ENCODE measurements around the gene LRP2. TPM values are rescaled to one million over a fixed set of nuclear protein-coding genes. Genes with fewer than 3 reads are reported as not detected.

The LRP2 gene
- total and polyA plus RNA-seq, 4 donors, result 0.19 to 5.7 (median 0.40) TPM

GRCh38 chr2:169384816-169385215 lies 22.5 kb upstream of the LRP2 start:
- no peak overlapping the region for H3K27ac ChIP-seq (ENCODE audit: low read depth in 1 of 2, low read length in 2 of 2)
- no peaks in the 10 kb centered on the region for H3K27me3 ChIP-seq (ENCODE audit: control insufficient read depth in 4 of 4, insufficient read depth in 4 of 4, low read length in 3 of 4)
- DNase-seq (ENCODE audit: low spot score), result no peak
- no peaks in the 10 kb centered on the region for H3K36me3 ChIP-seq (ENCODE audit: control insufficient read depth in 4 of 4, insufficient read depth in 3 of 4, low read depth in 1 of 4, low read length in 3 of 4)
- H3K9ac ChIP-seq (ENCODE audit: low read depth in 1 of 2, low read length in 2 of 2), result no peak overlapping the region
- peaks cover 0 to 14% (median 10%) of the 10 kb centered on the region in 4 donors for H3K4me1 ChIP-seq (ENCODE audit: control insufficient read depth in 4 of 4, insufficient read depth in 4 of 4, low read length in 3 of 4)
- WGBS, result 96% methylated on average over 6 of the region's 6 CpGs
- TF ChIP-seq RXRA (IDR thresholded peaks at IDR 0.05), result no peak
- no peak for TF ChIP-seq CTCF (IDR thresholded peaks at IDR 0.05; ENCODE audit: low read depth, low read length, missing input control)
- TF ChIP-seq HNF4G (IDR thresholded peaks at IDR 0.05), result no peak
- no peak for TF ChIP-seq TAF1 (conservative IDR thresholded peaks at IDR 0.05)
- no peak for TF ChIP-seq NR2F2 (IDR thresholded peaks at IDR 0.05)
- no peak for TF ChIP-seq ZBTB33 (IDR thresholded peaks at IDR 0.05)
- TF ChIP-seq YY1 (IDR thresholded peaks at IDR 0.05), result no peak
- TF ChIP-seq EGR1 (IDR thresholded peaks at IDR 0.05; ENCODE audit: low read depth in 2 of 2), result no peak
- no peak for TF ChIP-seq FOXA1 (IDR thresholded peaks at IDR 0.05)
- H3K9me3 ChIP-seq (ENCODE audit: control insufficient read depth in 4 of 4, low read length in 3 of 4), result no peaks in the 10 kb centered on the region
- no peak overlapping the region for H3K4me3 ChIP-seq (ENCODE audit: low read depth in 1 of 3, low read length in 3 of 3)

GRCh38 chr2:169372561-169372960 lies 10.2 kb upstream of the LRP2 start:
- H3K4me1 ChIP-seq (ENCODE audit: control insufficient read depth in 4 of 4, insufficient read depth in 4 of 4, low read length in 3 of 4), result no peaks in the 10 kb centered on the region
- no peak overlapping the region for H3K4me3 ChIP-seq (ENCODE audit: low read depth in 1 of 3, low read length in 3 of 3)
- H3K9me3 ChIP-seq (ENCODE audit: control insufficient read depth in 4 of 4, low read length in 3 of 4), result no peaks in the 10 kb centered on the region
- TF ChIP-seq NR2F2 (IDR thresholded peaks at IDR 0.05) (no peak), MAX (IDR thresholded peaks at IDR 0.05) (no peak), FOXA1 (IDR thresholded peaks at IDR 0.05) (no peak), RAD21 (IDR thresholded peaks at IDR 0.05) (no peak), CTCF (IDR thresholded peaks at IDR 0.05; ENCODE audit: low read depth, low read length, missing input control) (no peak), RXRA (IDR thresholded peaks at IDR 0.05) (no peak), ATF3 (IDR thresholded peaks at IDR 0.05) (no peak), ZBTB33 (IDR thresholded peaks at IDR 0.05) (no peak), GABPA (IDR thresholded peaks at IDR 0.05 in 1 of 2, conservative IDR thresholded peaks at IDR 0.05 in 1 of 2) (no peak), SP1 (IDR thresholded peaks at IDR 0.05) (no peak), REST (IDR thresholded peaks at IDR 0.05) (no peak), JUND (IDR thresholded peaks at IDR 0.05) (no peak), YY1 (IDR thresholded peaks at IDR 0.05) (no peak), HNF4G (IDR thresholded peaks at IDR 0.05) (no peak)
- H3K27me3 ChIP-seq (ENCODE audit: control insufficient read depth in 4 of 4, insufficient read depth in 4 of 4, low read length in 3 of 4), result no peaks in the 10 kb centered on the region
- no peaks in the 10 kb centered on the region for H3K36me3 ChIP-seq (ENCODE audit: control insufficient read depth in 4 of 4, insufficient read depth in 3 of 4, low read depth in 1 of 4, low read length in 3 of 4)
- no peak overlapping the region for H3K9ac ChIP-seq (ENCODE audit: low read depth in 1 of 2, low read length in 2 of 2)
- 76% methylated on average over 4 of the region's 4 CpGs for WGBS
- H3K27ac ChIP-seq (ENCODE audit: low read depth in 1 of 2, low read length in 2 of 2), result no peak overlapping the region
- DNase-seq (ENCODE audit: low spot score), result no peak

All from liver (tissue), 9 donors.